GM21717 (cell line): ENCODE data around the gene ZNF512B.
"Not testable (repeated sequence)": the region's sequence is repeated elsewhere in the genome, so short reads cannot be mapped to it uniquely, and the experiment has no call there.

Source experiments
- ATAC-seq: cut with Tn5 transposase; IDR thresholded peaks from one replicate; pipeline ENCODE4 v1.9.1; 2021; ENCODE audit warnings: mild to moderate bottlenecking, moderate library complexity; ENCODE audit not compliant: unreplicated experiment

The ZNF512B gene

GRCh38 chr20:63935447-63935846, 34.3 kb downstream of the ZNF512B start:
- ATAC-seq: no peak

GRCh38 chr20:63934271-63935068, 35.3 kb downstream of the ZNF512B start:
- no peak for ATAC-seq

DNA sequence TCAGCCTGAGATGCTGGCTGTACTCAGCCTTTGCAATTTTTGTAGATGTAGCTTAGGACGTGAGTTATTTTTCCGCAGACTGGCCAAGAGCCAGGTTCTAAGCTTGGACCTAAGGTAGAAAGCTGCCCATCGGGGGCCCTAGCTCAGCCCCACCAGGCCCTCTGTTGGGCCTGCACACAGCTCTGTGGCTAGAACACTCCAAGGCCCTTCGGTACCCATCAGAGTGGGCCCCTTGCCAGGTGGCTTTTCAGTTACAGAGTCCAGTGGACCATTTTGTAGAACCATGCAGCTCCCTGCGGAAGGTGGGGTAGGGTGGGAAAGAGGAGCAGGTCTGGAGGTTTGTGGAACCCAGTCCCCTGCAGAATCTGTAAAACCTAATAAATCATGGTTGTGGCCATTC, 36.1 kb downstream of the ZNF512B start:
- ATAC-seq: no peak

DNA sequence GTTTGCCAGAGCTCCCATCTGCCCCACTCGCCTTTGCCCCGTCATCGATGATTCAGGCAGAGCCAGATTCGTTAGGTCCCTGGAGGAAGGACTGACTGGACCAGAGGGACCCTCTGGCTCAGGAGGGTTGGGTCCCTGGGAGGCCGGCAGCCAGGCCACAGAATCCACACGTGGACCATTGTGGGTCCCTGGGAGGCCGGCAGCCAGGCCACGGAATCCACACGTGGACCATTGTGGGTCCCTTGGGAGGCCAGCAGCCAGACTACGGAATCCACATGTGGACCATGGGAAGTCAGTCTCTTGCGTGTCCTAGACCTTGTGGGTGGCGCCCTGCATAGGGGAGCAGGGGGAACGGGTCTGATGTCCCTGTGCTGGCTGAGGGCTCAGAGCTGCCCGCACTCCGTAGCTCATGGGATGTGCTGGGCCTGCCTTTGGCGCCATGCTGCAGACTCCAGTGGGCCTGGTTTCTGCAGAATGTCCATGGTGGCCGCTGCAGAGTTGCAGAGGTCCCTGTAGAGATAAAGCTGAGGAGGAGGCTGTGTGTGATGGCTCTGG, 37.0 kb downstream of the ZNF512B start:
- no peak for ATAC-seq

DNA sequence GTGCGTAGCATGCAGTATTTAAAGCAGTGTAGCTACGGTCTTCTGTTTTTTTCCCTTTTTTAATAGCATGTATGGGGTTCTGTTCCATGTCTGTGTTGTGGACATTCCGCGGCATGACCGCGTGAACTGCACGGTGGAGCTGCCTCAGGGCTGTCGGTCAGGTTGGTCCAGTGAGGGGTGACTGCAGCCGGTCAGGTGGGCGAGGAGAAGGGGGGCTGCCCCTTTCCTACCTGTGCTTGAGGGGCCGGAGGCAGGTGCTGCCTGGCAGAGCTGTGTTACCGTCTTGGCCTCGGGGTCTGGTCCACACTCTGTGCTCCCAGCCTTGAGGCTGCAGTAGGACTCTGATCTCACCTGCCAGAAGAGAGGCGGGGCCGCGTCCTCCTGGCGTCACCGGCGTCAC, 38.0 kb downstream of the ZNF512B start:
- ATAC-seq: no peak

DNA sequence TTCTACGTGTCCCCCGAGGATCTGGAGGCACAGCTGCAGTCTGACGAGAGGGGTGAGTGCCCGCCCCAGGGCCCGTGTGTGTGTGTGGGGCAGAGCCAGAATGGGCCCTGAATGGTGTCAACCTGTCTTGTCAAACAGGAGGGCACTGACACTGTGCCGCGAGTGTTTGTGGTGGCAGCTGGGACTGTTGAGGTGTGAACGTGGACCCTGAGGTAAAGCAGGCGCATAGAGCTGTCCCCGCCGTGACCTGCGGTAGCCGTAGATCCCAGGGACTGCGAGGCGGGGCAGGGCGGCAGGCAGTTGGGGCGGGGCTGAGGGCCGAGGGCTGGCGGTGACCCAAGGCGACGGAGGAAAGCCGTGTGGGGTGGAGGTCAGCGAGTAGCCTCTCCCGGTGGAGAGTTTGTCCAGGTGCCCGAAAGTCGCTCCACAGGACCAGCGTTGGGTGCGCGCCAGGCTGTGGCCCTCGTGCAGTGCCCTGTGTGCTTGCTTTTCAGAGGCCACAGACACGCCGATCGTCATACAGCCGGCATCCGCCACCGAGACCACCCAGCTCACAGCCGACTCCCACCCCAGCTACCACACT, 38.7 kb downstream of the ZNF512B start:
- ATAC-seq: no peak

DNA sequence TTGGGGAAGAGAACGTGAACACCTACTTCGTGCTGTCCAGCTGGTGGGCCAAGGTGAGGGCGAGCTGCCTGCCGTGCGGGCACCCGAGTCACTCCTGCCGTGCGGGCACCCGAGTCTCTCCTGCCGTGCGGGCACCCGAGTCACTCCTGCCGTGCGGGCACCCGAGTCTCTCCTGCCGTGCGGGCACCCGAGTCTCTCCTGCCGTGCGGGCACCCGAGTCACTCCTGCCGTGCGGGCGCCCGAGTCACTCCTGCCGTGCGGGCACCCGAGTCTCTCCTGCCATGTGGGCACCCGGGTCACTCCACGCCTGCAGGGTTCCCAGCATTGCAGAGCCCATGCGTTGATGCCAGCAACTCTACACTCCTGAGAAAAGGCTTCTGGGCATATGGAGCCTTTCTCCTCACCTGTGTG, 40.3 kb downstream of the ZNF512B start:
- ATAC-seq: not testable (repeated sequence)

DNA sequence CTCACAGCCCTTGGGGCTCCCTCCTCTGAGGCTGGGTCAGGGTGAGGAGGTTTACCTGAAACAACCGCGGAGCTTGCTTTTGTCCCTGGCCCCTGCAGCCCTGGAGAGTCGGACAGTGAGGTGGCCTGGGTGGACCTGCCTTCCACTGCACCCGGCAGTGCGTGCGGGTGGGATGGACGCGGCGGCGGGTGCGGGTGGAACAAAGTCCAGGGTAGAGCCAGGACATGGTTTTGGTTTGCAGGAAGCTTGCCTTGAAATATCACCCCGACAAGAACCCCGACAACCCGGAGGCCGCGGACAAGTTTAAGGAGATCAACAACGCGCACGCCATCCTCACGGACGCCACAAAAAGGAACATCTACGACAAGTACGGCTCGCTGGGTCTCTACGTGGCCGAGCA, 40.7 kb downstream of the ZNF512B start:
- no peak for ATAC-seq

- no peak for ATAC-seq
These were observed 43.4 kb downstream of the ZNF512B start for GRCh38 chr20:63926298-63926697.

GRCh38 chr20:63924241-63924640, 45.5 kb downstream of the ZNF512B start:
- no peak for ATAC-seq

- ATAC-seq: no peak
These were observed 46.1 kb downstream of the ZNF512B start for GRCh38 chr20:63923651-63924050.

DNA sequence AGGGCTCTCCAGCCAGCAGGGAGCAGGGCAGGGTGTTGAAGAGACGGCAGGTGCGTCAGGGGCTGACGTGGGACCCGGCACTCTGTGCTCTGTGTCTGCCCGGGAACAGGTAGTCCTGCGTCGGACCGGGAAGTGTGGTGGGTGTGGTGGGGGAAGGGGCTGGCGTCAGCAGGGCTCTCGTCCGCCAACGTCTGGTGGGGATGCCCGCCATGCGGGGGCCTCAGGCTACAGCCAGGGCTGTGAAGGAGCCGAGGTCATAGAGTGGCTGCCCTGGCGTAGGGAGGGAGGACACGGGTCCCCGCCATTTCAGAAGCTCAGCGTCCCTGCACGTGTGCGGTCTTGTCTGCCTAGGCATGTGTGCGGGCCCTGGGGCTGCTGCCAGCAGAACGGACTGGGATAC, 49.5 kb downstream of the ZNF512B start:
- no peak for ATAC-seq

DNA sequence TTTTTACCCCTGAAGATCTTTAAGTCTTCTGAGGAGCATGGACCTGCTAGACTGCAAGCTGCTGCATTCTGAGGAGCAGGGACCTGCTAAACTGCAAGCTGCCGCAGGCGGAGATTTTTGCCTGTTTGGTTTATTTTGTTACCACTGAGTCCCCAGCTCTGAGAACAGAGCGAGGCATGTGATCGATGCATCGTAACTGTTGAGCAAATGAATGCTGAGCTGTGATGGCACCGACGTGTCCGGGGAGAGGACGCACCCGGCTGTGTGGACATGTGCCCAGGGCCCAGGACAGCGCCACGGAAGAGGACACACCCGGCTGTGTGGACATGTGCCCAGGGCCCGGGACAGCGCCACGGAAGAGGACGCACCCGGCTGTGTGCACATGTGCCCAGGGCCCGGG, 50.6 kb downstream of the ZNF512B start:
- no peak for ATAC-seq

DNA sequence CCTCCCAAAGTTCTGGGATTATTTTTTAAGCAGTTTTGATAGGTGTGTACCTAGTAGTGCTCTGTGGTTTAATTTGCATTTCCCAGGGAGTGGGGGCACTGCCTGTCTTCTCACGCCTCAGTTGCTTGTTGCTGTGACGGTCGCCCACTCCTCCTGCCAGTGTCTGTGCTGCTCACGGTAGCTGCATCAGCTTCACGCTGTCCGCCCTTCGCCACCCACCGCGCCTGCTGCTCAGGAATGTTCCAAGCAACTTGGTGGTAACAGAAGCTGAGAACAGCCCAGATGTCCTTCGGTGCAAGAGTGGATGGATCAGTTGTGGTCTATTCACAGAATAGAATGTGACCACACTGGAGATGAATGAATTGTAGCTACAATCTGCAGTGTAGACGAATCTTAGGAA, 51.9 kb downstream of the ZNF512B start:
- ATAC-seq: no peak

DNA sequence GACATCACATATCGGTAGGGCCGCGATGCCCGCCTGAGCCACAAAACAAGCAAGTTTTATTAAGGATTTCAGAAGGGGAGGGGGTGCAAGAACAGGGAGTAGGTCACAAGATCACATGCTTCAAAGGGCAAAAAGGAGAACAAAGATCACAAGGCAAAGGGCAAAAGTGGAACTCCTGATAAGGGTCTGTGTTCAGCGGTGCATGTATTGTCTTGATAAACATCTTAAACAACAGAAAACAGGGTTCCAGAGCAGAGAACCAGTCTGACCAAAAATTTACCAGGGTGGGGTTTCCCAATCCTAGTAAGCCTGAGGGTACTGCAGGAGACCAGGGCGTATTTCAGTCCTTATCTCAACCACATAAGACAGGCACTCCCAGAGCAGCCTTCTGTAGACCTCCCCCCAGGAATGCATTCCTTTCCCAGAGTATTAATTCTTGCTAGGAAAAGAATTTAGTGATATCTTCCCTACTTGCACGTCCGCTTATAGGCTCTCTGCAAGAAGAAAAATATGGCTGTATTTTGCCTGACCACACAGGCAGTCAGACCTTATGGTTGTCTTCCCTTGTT, 53.3 kb downstream of the ZNF512B start:
- ATAC-seq: not testable (repeated sequence)

DNA sequence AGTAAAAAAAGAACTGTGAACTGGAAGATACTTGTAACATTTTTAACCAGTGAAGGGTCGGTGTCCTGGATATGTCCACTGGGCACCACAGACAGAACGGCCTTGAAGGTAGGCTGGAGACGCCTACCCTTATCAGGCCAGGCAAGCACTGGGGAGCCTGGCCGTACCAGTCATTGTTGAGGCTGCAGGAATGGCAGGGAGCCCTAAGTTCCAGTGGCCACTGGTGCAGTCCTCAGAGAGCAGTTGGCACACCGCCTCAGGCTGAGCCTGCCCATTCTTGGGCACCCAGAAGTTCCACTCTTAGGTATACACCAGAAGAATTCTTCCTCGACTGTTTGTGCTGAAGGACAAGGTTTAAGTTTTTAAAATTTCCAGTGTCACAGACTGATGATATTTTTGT, 54.3 kb downstream of the ZNF512B start:
- ATAC-seq: no peak

DNA sequence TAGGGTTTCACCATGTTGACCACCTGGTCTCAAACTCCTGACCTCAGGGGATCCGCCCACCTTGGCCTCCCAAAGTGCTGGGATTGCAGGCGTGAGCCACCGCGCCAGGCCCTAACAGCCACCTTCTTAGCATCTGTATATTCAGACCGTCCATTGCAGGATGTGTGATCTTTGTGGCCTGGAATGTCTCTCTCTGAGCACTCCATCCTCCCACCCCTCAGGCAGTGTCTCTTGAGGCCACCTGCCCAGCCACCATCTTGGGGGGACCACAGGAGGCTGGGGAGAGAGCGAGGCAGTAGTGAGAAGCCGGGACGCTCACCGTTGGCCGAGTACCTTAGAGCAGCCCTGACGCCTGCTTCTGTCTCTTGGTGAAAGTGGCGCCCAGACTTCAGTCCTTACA, 56.0 kb downstream of the ZNF512B start:
- no peak for ATAC-seq

GRCh38 chr20:63911176-63911575, 58.6 kb downstream of the ZNF512B start:
- no peak for ATAC-seq

DNA sequence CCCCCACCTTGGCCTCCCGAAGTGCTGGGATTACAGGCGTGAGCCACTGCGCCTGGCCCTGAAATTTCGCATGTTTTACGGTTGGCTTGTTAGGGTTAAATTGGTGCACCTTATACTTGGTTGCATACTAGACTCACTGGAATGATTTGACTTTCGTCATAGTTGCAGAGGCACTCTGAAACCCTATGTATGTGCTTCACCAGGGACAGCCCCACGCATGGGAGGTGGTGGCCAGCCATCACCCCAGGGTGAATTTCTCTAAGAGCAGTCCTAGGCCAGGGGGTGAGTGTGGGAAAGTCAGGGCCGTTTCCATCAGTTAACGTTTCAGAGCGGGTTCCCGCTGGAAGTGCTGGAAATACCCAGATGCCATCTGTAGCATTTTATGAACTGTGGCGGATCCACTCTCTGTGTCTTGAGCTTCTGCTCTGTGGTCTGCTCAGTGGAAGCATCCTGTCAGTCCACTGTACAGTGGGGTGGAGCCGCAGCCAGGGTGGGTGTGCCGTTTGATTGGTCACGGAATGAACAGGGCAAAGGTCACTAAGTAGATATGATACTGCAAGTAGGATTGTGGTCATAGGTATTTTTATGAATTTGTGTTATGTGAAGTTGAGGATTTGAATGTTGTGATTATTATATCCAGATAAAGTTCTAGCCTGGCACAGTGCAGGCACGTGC, 61.6 kb downstream of the ZNF512B start:
- no peak for ATAC-seq
